Naive thymus-derived CD4-positive, alpha-beta T cell (primary cell): ENCODE data around the gene SYT1. TPM values are rescaled to one million over a fixed set of nuclear protein-coding genes. Genes with fewer than 3 reads are reported as not detected.

Experiments
- ATAC-seq: fragments of 150-1000 bp; cut with Tn5 transposase; 2 replicates; pipeline ENCODE4 v1.10.0; 2021; ENCODE audit warnings: mild to moderate bottlenecking, moderate library complexity
- CTCF ChIA-PET: fragments of 350-600 bp; sonication (Branson Sonifier 250); formaldehyde crosslinking; loops from one replicate; lab custom pipeline; 2021; ENCODE audit warnings: antibody characterized with exemption; lab: Charles Lee
- POLR2A ChIA-PET: fragments of 350-600 bp; sonication (Branson Sonifier 250); formaldehyde crosslinking; loops from one replicate; lab custom pipeline; 2021; ENCODE audit warnings: antibody characterized with exemption, inconsistent platforms; lab: Charles Lee
- DNase-seq, 9 donors: peaks; one replicate each; pipeline versions ENCODE4 v3.0.0 to v3.0.0-alpha.2; 2020 to 2022; ENCODE audit warnings: mixed read lengths in 1 of 9
- H3K27ac ChIP-seq: one replicate; pipeline ENCODE4 v1.7.0; 2013; ENCODE audit warnings: mild to moderate bottlenecking, low read depth, low read length, moderate library complexity
- H3K27me3 ChIP-seq, 2 donors: one replicate each; pipeline ENCODE4 v1.7.0; 2013; ENCODE audit warnings: low read length in 2 of 2, mild to moderate bottlenecking in 2 of 2, moderate library complexity in 2 of 2; ENCODE audit not compliant: control insufficient read depth in 2 of 2, insufficient read depth in 2 of 2
- H3K36me3 ChIP-seq, 3 experiments: 1 replicate in 2 of 3; 2 replicates in 1 of 3; pipeline ENCODE4 v1.7.0; 2013; ENCODE audit warnings: low read length in 3 of 3, mild to moderate bottlenecking in 3 of 3, moderate library complexity in 1 of 3; ENCODE audit not compliant: insufficient read depth in 3 of 3, control insufficient read depth in 2 of 3
- H3K4me1 ChIP-seq, 2 donors: one replicate each; pipeline ENCODE4 v1.7.0; 2013; ENCODE audit warnings: low read length in 2 of 2, mild to moderate bottlenecking in 2 of 2, moderate library complexity in 1 of 2; ENCODE audit not compliant: control insufficient read depth in 2 of 2, insufficient read depth in 2 of 2
- H3K4me3 ChIP-seq: 2 replicates; pipeline ENCODE4 v1.7.0; 2013; ENCODE audit warnings: mild to moderate bottlenecking, low read length
- H3K9me3 ChIP-seq, 3 experiments: 1 replicate in 2 of 3; 2 replicates in 1 of 3; pipeline ENCODE4 v1.7.0; 2013; ENCODE audit warnings: low read length in 3 of 3; ENCODE audit not compliant: control insufficient read depth in 2 of 3
- H3K27ac Mint-ChIP-seq, 9 donors: one replicate each; pipeline ENCODE4 v1.8.0; 2020 to 2022; ENCODE audit warnings: mixed read lengths in 9 of 9, mild to moderate bottlenecking in 8 of 9, moderate library complexity in 5 of 9, inconsistent platforms in 2 of 9
- H3K27me3 Mint-ChIP-seq, 5 donors: one replicate each; pipeline ENCODE4 v1.8.0; 2021 to 2022; ENCODE audit warnings: mixed read lengths in 5 of 5, mild to moderate bottlenecking in 1 of 5
- H3K36me3 Mint-ChIP-seq, 5 donors: one replicate each; pipeline ENCODE4 v1.8.0; 2020 to 2022; ENCODE audit warnings: mixed read lengths in 5 of 5, mild to moderate bottlenecking in 3 of 5, inconsistent platforms in 1 of 5
- H3K4me1 Mint-ChIP-seq, 7 donors: one replicate each; pipeline ENCODE4 v1.8.0; 2020 to 2022; ENCODE audit warnings: mixed read lengths in 7 of 7, mild to moderate bottlenecking in 3 of 7, inconsistent platforms in 1 of 7
- H3K4me3 Mint-ChIP-seq, 10 donors: one replicate each; pipeline ENCODE4 v1.8.0; 2020 to 2022; ENCODE audit warnings: mild to moderate bottlenecking in 10 of 10, mixed read lengths in 10 of 10, moderate library complexity in 6 of 10, inconsistent platforms in 2 of 10
- H3K9me3 Mint-ChIP-seq, 11 donors: one replicate each; pipeline ENCODE4 v1.8.0; 2020 to 2022; ENCODE audit warnings: mixed read lengths in 11 of 11, mild to moderate bottlenecking in 4 of 11, inconsistent platforms in 1 of 11, moderate library complexity in 1 of 11
- intact Hi-C, 2 donors: fragments of 100-400 bp; cut with micrococcal nuclease; formaldehyde crosslinking; loops; one replicate each; pipeline ENCODE4 v1.15.1; 2023
- polyA plus RNA-seq, 2 donors: library from polyadenylated mRNA; unstranded; fragments of 300-500 nt; fragmentation: Illumina TruSeq; gene quantifications; one replicate each; pipeline ENCODE4 v1.2.3, GENCODE V29; 2021
- total RNA-seq, 6 experiments: library from RNA in 5 of 6; stranded (reverse) in 5 of 6; gene quantifications; 1 replicate in 5 of 6; 2 replicates in 1 of 6; pipeline ENCODE4 v1.2.3 and lab custom pipeline; 2021 to 2026

SYT1 gene
- total and polyA plus RNA-seq, 7 experiments from 2014 or later, result 0.98 TPM; not detected in 6

DNA sequence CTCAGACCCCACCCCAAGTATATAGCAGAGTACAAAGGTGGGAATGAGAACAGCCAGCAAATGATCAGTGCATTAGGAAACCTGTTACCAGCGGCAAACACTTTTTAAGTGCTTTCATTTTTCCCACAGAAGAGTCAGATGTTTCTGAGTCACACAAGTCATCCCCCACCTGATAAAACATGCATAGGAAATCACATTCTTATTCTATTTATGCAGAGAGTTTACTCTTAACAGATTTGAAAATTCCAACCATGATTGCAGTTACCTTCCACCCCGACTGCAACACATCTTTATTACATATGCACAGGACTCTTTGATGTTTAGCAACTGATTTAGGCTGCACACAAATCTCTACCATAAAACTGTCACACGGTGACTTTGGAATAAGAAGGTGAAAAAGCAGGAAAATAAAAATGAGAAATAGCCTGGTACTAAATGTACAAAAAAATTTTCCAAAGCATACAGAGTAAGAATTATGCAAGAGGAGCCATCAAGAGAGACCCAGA, 589.8 kb downstream of the SYT1 start:
- POLR2A ChIA-PET, result no interaction called here
- Histone ChIP-seq H3K27me3 (no peaks in the 10 kb centered on the region), H3K4me3 (no peak overlapping the region), H3K4me1 (no peaks in the 10 kb centered on the region), H3K27ac (no peak overlapping the region), H3K36me3 (no peaks in the 10 kb centered on the region), H3K9me3 (no peaks in the 10 kb centered on the region)
- Mint-ChIP-seq H3K9me3 (peaks cover 0 to 1% (median 0%) of the 10 kb centered on the region in 11 donors), H3K4me3 (no peak overlapping the region), H3K4me1 (no peaks in the 10 kb centered on the region), H3K27me3 (no peaks in the 10 kb centered on the region), H3K36me3 (no peaks in the 10 kb centered on the region), H3K27ac (no peak overlapping the region)
- CTCF ChIA-PET, result no interaction called here
- intact Hi-C loops, result no loop called here
- DNase-seq (no peak), ATAC-seq (no peak)

DNA sequence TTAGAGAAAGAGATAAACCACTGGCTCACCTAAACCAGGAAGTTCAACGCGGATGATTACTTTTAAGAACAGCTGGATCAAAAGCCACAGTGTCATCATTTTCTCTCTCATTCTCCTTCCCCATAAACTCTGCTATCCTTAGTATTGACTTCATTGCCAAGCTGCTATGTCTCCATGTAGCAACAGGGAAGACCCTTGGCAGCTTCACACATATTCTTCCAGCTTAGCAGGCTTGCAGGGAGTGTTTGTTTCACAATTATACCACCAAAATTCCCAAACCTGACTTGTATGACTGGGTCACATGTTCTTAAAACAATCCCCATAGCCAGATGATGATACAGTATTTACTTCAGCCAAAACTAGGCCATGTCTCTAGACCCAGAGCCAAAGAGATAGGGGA, 590.7 kb downstream of the SYT1 start:
- CTCF ChIA-PET, result no interaction called here
- Mint-ChIP-seq H3K27me3 (no peaks in the 10 kb centered on the region), H3K4me1 (no peaks in the 10 kb centered on the region), H3K4me3 (no peak overlapping the region), H3K9me3 (peaks cover 0 to 4% (median 2%) of the 10 kb centered on the region in 11 donors), H3K27ac (no peak overlapping the region), H3K36me3 (no peaks in the 10 kb centered on the region)
- no peaks in the 10 kb centered on the region for H3K4me1 ChIP-seq
- no peaks in the 10 kb centered on the region for H3K36me3 ChIP-seq
- H3K27ac ChIP-seq, result no peak overlapping the region
- H3K4me3 ChIP-seq, result no peak overlapping the region
- intact Hi-C loops, result no loop called here
- no peaks in the 10 kb centered on the region for H3K9me3 ChIP-seq
- POLR2A ChIA-PET, result no interaction called here
- no peak for ATAC-seq
- DNase-seq, result no peak
- no peaks in the 10 kb centered on the region for H3K27me3 ChIP-seq

- peaks cover 0 to 8% (median 0%) of the 10 kb centered on the region in 11 donors for H3K9me3 Mint-ChIP-seq
- ATAC-seq (no peak), DNase-seq (no peak)
- intact Hi-C loops, result no loop called here
- H3K27me3 Mint-ChIP-seq, result peaks cover 0 to 7% (median 0%) of the 10 kb centered on the region in 5 donors
- no peak overlapping the region for H3K4me3 Mint-ChIP-seq
- H3K27ac Mint-ChIP-seq, result no peak overlapping the region
- no peaks in the 10 kb centered on the region for H3K36me3 ChIP-seq
- no peak overlapping the region for H3K4me3 ChIP-seq
- ChIA-PET CTCF (no interaction called here), POLR2A (no interaction called here)
- no peaks in the 10 kb centered on the region for H3K4me1 ChIP-seq
- H3K4me1 Mint-ChIP-seq, result no peaks in the 10 kb centered on the region
- H3K36me3 Mint-ChIP-seq, result peaks cover 0 to 3% (median 0%) of the 10 kb centered on the region in 5 donors
- no peaks in the 10 kb centered on the region for H3K27me3 ChIP-seq
- H3K27ac ChIP-seq, result no peak overlapping the region
- no peaks in the 10 kb centered on the region for H3K9me3 ChIP-seq
These were observed 617.7 kb downstream of the SYT1 start for GRCh38 chr12:79482323-79482722.

- CTCF ChIA-PET, result no interaction called here
- no peaks in the 10 kb centered on the region for H3K4me1 ChIP-seq
- peaks cover 0 to 3% (median 0%) of the 10 kb centered on the region in 5 donors for H3K36me3 Mint-ChIP-seq
- H3K4me3 Mint-ChIP-seq, result no peak overlapping the region
- no peaks in the 10 kb centered on the region for H3K4me1 Mint-ChIP-seq
- DNase-seq (no peak), ATAC-seq (no peak)
- H3K4me3 ChIP-seq, result no peak overlapping the region
- no peak overlapping the region for H3K27ac ChIP-seq
- no peak overlapping the region for H3K27ac Mint-ChIP-seq
- no peaks in the 10 kb centered on the region for H3K27me3 ChIP-seq
- intact Hi-C loops, result no loop called here
- POLR2A ChIA-PET, result no interaction called here
- no peaks in the 10 kb centered on the region for H3K36me3 ChIP-seq
- H3K27me3 Mint-ChIP-seq, result peaks cover 0 to 8% (median 0%) of the 10 kb centered on the region in 5 donors
- H3K9me3 ChIP-seq, result no peaks in the 10 kb centered on the region
- peaks cover 0 to 8% (median 0%) of the 10 kb centered on the region in 11 donors for H3K9me3 Mint-ChIP-seq
These were observed 618.3 kb downstream of the SYT1 start for GRCh38 chr12:79482921-79483320.

- intact Hi-C loops, result no loop called here
- ChIA-PET CTCF (no interaction called here), POLR2A (no interaction called here)
- no peaks in the 10 kb centered on the region for H3K9me3 ChIP-seq
- DNase-seq, result no peak
- Mint-ChIP-seq H3K27me3 (peaks cover 0 to 8% (median 0%) of the 10 kb centered on the region in 5 donors), H3K9me3 (peaks cover 0 to 12% (median 2%) of the 10 kb centered on the region in 11 donors), H3K4me3 (no peak overlapping the region), H3K4me1 (no peaks in the 10 kb centered on the region), H3K27ac (no peak overlapping the region), H3K36me3 (peaks cover 0 to 3% (median 0%) of the 10 kb centered on the region in 5 donors)
- H3K4me1 ChIP-seq, result no peaks in the 10 kb centered on the region
- H3K27ac ChIP-seq, result no peak overlapping the region
- no peaks in the 10 kb centered on the region for H3K27me3 ChIP-seq
- H3K36me3 ChIP-seq, result no peaks in the 10 kb centered on the region
- ATAC-seq, result no peak
- no peak overlapping the region for H3K4me3 ChIP-seq
These were observed 621.6 kb downstream of the SYT1 start for GRCh38 chr12:79486154-79486553.

DNA sequence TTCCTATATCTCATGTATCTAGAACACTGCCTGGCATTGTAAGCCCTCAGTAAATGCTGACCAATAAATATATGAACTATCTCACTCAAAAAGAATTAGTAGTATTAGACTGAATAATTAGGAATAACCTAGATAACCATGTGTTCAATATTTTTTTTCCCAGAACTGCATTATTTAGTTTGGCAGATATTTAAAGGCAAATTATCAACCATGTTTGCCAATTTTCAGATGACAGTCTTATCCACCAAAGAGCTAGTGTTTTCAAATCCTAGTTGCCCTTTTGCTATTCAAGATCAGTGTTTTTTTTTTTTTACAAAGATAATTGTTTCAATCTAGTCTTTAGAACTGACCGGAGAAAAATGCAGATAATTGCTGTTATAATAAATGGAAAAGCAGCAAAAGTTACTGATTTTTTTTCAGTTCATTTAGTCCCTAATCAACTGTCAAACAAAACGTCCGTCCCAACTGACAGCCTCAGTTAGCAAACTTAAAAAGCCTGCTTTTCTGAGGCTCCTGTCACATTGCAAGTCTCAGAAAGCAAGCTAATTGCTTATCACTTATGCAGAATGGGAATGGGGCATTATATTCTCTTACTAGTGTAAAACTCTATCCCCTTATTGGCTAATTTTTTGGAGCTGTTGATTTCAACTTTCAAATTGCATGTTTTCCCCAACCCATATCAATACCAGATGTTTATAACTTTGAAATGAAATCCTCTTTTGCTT, 623.0 kb downstream of the SYT1 start:
- Histone ChIP-seq H3K27ac (no peak overlapping the region), H3K4me1 (no peaks in the 10 kb centered on the region), H3K27me3 (no peaks in the 10 kb centered on the region), H3K9me3 (no peaks in the 10 kb centered on the region), H3K36me3 (no peaks in the 10 kb centered on the region), H3K4me3 (no peak overlapping the region)
- Mint-ChIP-seq H3K4me1 (no peaks in the 10 kb centered on the region), H3K27me3 (peaks cover 0 to 8% (median 0%) of the 10 kb centered on the region in 5 donors), H3K9me3 (peaks cover 0 to 17% (median 4%) of the 10 kb centered on the region in 11 donors), H3K4me3 (no peak overlapping the region), H3K36me3 (peaks cover 0 to 3% (median 0%) of the 10 kb centered on the region in 5 donors), H3K27ac (no peak overlapping the region)
- intact Hi-C loops, result no loop called here
- ATAC-seq, result no peak
- DNase-seq, result no peak
- POLR2A ChIA-PET, result no interaction called here
- CTCF ChIA-PET, result no interaction called here
